PC-3 (cell line): ENCODE results near the gene RHBDD2.

ENCODE experiments used
- EZH2 ChIP-seq: fragments of 300-600 bp; sonication (generic); IDR thresholded peaks from one replicate; pipeline ENCODE4 v1.6.1; 2017; ENCODE audit warnings: antibody characterized with exemption, mild to moderate bottlenecking, low read length; ENCODE audit not compliant: unreplicated experiment
- TF ChIP-seq, protein P1 (sequence below): fragments of 300-600 bp; sonication (generic); conservative IDR thresholded peaks from 2 replicates; pipeline ENCODE4 v1.5.1; 2017; ENCODE audit warnings: antibody characterized with exemption, low read depth, mild to moderate bottlenecking, low read length

DNA sequence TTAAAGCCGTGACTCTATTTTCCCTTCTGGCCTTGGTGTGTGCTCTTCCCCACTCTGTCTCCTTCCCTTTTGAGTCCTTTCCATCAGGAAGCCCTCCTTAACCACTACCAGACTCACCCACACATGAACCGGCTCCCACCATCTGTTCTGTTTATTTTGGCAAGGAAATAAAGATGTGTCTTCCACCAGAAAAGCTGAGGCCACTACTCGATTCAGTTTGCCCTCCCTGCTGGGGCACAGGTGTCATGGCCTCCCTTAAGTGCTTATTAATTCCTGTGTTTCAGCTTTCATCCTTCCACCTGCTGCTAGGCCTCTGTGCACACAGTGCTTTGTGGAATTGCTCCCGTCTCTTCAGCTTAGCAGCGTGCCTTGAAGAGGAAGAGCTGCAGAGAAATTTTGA is 52.8 kb downstream of the RHBDD2 start:
- TF ChIP-seq, protein P1, sequence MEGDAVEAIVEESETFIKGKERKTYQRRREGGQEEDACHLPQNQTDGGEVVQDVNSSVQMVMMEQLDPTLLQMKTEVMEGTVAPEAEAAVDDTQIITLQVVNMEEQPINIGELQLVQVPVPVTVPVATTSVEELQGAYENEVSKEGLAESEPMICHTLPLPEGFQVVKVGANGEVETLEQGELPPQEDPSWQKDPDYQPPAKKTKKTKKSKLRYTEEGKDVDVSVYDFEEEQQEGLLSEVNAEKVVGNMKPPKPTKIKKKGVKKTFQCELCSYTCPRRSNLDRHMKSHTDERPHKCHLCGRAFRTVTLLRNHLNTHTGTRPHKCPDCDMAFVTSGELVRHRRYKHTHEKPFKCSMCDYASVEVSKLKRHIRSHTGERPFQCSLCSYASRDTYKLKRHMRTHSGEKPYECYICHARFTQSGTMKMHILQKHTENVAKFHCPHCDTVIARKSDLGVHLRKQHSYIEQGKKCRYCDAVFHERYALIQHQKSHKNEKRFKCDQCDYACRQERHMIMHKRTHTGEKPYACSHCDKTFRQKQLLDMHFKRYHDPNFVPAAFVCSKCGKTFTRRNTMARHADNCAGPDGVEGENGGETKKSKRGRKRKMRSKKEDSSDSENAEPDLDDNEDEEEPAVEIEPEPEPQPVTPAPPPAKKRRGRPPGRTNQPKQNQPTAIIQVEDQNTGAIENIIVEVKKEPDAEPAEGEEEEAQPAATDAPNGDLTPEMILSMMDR: no peak
- no peak for TF ChIP-seq EZH2
